ENCODE data around the gene MTCL1.

- TF ChIP-seq, protein P1, sequence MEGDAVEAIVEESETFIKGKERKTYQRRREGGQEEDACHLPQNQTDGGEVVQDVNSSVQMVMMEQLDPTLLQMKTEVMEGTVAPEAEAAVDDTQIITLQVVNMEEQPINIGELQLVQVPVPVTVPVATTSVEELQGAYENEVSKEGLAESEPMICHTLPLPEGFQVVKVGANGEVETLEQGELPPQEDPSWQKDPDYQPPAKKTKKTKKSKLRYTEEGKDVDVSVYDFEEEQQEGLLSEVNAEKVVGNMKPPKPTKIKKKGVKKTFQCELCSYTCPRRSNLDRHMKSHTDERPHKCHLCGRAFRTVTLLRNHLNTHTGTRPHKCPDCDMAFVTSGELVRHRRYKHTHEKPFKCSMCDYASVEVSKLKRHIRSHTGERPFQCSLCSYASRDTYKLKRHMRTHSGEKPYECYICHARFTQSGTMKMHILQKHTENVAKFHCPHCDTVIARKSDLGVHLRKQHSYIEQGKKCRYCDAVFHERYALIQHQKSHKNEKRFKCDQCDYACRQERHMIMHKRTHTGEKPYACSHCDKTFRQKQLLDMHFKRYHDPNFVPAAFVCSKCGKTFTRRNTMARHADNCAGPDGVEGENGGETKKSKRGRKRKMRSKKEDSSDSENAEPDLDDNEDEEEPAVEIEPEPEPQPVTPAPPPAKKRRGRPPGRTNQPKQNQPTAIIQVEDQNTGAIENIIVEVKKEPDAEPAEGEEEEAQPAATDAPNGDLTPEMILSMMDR (IDR thresholded peaks at IDR 0.05): no peak
- TF ChIP-seq POLR2AphosphoS5 (IDR thresholded peaks at IDR 0.05; ENCODE audit: low read depth, low read length): no peak
- TF ChIP-seq TCF7L2 (IDR thresholded peaks at IDR 0.05; ENCODE audit: low read depth, low read length): no peak
These were observed 10.2 kb downstream of the MTCL1 start for GRCh38 chr18:8715599-8715998.
